SJCRH30 (cell line): ENCODE data around the gene C1orf122. TPM values are rescaled to one million over a fixed set of nuclear protein-coding genes. Genes with fewer than 3 reads are reported as not detected.

Experiments
- DNase-seq, 2 experiments: peaks; one replicate each; pipeline ENCODE4 v3.0.0-alpha.2; 2015 to 2020
- H3K27ac ChIP-seq: fragments of 250-450 bp; sonication (Bioruptor Pico); 2 replicates; pipeline ENCODE4 v1.5.1; 2020; ENCODE audit warnings: mild to moderate bottlenecking, moderate library complexity
- H3K27me3 ChIP-seq: fragments of 250-450 bp; sonication (Bioruptor Pico); 2 replicates; pipeline ENCODE4 v1.5.1; 2020; ENCODE audit warnings: mild to moderate bottlenecking, moderate library complexity
- H3K36me3 ChIP-seq: fragments of 250-450 bp; sonication (Bioruptor Pico); 2 replicates; pipeline ENCODE4 v1.5.1; 2020; ENCODE audit warnings: mild to moderate bottlenecking, moderate library complexity
- H3K4me1 ChIP-seq: fragments of 250-450 bp; sonication (Bioruptor Pico); 2 replicates; pipeline ENCODE4 v1.5.1; 2020; ENCODE audit warnings: mild to moderate bottlenecking, moderate library complexity
- H3K4me3 ChIP-seq: fragments of 250-450 bp; sonication (Bioruptor Pico); 2 replicates; pipeline ENCODE4 v1.5.1; 2020; ENCODE audit warnings: mild to moderate bottlenecking, moderate library complexity
- H3K9me3 ChIP-seq: fragments of 250-450 bp; sonication (Bioruptor Pico); replicated peaks from 2 replicates; pipeline ENCODE4 v1.5.1; 2020; ENCODE audit warnings: mild to moderate bottlenecking, moderate library complexity
- total RNA-seq: library from RNA; depleted of rRNA; stranded (reverse); fragments of >200 nt; shearing (Covaris generic); gene quantifications from 2 replicates; pipeline ENCODE4 v1.2.3, GENCODE V29; 2014; rRNA removed

Gene C1orf122
- total RNA-seq, 1 experiment from 2014 or later = 31.7 TPM

- Histone ChIP-seq H3K9me3 (no peaks in the 10 kb centered on the region), H3K4me3 (no peak overlapping the region), H3K27ac (no peak overlapping the region), H3K36me3 (peaks cover 8% of the 10 kb centered on the region; the same call in 1 of the 2 replicates), H3K4me1 (no peaks in the 10 kb centered on the region), H3K27me3 (no peaks in the 10 kb centered on the region)
- no peak for DNase-seq
Measured at GRCh38 chr1:37846647-37847339, 39.2 kb downstream of the C1orf122 start.

GRCh38 chr1:37849480-37849879 lies 41.9 kb downstream of the C1orf122 start:
- no peak for DNase-seq
- H3K27me3 ChIP-seq = no peaks in the 10 kb centered on the region
- H3K4me3 ChIP-seq = no peak overlapping the region
- H3K9me3 ChIP-seq = no peaks in the 10 kb centered on the region
- H3K4me1 ChIP-seq = no peaks in the 10 kb centered on the region
- no peak overlapping the region for H3K27ac ChIP-seq
- peaks cover 11% of the 10 kb centered on the region for H3K36me3 ChIP-seq

- H3K9me3 ChIP-seq = no peaks in the 10 kb centered on the region
- no peak for DNase-seq
- H3K4me3 ChIP-seq = no peak overlapping the region
- peaks cover 14% of the 10 kb centered on the region for H3K36me3 ChIP-seq
- no peaks in the 10 kb centered on the region for H3K4me1 ChIP-seq
- no peak overlapping the region for H3K27ac ChIP-seq
- no peaks in the 10 kb centered on the region for H3K27me3 ChIP-seq
Measured at GRCh38 chr1:37850352-37850955, 42.9 kb downstream of the C1orf122 start.

GRCh38 chr1:37851262-37851661 lies 43.7 kb downstream of the C1orf122 start:
- no peaks in the 10 kb centered on the region for H3K4me1 ChIP-seq
- H3K27ac ChIP-seq = no peak overlapping the region
- DNase-seq = no peak
- H3K9me3 ChIP-seq = no peaks in the 10 kb centered on the region
- H3K36me3 ChIP-seq = peaks cover 12% of the 10 kb centered on the region
- no peaks in the 10 kb centered on the region for H3K27me3 ChIP-seq
- no peak overlapping the region for H3K4me3 ChIP-seq

- Histone ChIP-seq H3K4me1 (no peaks in the 10 kb centered on the region), H3K4me3 (no peak overlapping the region), H3K27ac (no peak overlapping the region), H3K36me3 (peaks cover 15% of the 10 kb centered on the region), H3K27me3 (no peaks in the 10 kb centered on the region), H3K9me3 (no peaks in the 10 kb centered on the region)
- DNase-seq = no peak
Measured at GRCh38 chr1:37851782-37852210, 44.2 kb downstream of the C1orf122 start.

- H3K27me3 ChIP-seq = no peaks in the 10 kb centered on the region
- no peaks in the 10 kb centered on the region for H3K4me1 ChIP-seq
- no peak overlapping the region for H3K27ac ChIP-seq
- H3K36me3 ChIP-seq = peaks cover 17% of the 10 kb centered on the region
- H3K9me3 ChIP-seq = no peaks in the 10 kb centered on the region
- DNase-seq = no peak
- H3K4me3 ChIP-seq = no peak overlapping the region
Measured at GRCh38 chr1:37853157-37853556, 45.6 kb downstream of the C1orf122 start.

- Histone ChIP-seq H3K4me3 (no peak overlapping the region), H3K4me1 (no peaks in the 10 kb centered on the region; the same call in 1 of the 2 replicates), H3K9me3 (no peaks in the 10 kb centered on the region), H3K27ac (no peak overlapping the region), H3K27me3 (no peaks in the 10 kb centered on the region), H3K36me3 (peaks cover 17% of the 10 kb centered on the region)
- no peak for DNase-seq
Measured at GRCh38 chr1:37854406-37854805, 46.8 kb downstream of the C1orf122 start.

Other genes with a start within 250 kb of the C1orf122 start
- 115 and 119 TPM in 2 replicates for gene GNL2, start 211.9 kb upstream of the C1orf122 start, total RNA-seq
- not detected in 2 replicates for gene RSPO1, start 172.9 kb upstream of the C1orf122 start, total RNA-seq
- 55.0 and 58.5 TPM in 2 replicates for gene CDCA8, start 115.3 kb upstream of the C1orf122 start, total RNA-seq
- not detected in 2 replicates for gene EPHA10, start 42.7 kb upstream of the C1orf122 start, total RNA-seq
- 32.3 and 36.5 TPM in 2 replicates for gene MANEAL, start 13.9 kb upstream of the C1orf122 start, total RNA-seq
- 43.5 and 45.1 TPM in 2 replicates for gene YRDC, start 418 bp downstream of the C1orf122 start, total RNA-seq
- gene MTF1, start 51.8 kb downstream of the C1orf122 start, total RNA-seq = 4.0 and 4.4 TPM in 2 replicates
- 16.9 and 21.1 TPM in 2 replicates for gene INPP5B, start 139.3 kb downstream of the C1orf122 start, total RNA-seq
- gene SF3A3, start 182.2 kb downstream of the C1orf122 start, total RNA-seq = 187 and 190 TPM in 2 replicates
- gene FHL3, start 197.7 kb downstream of the C1orf122 start, total RNA-seq = 17.6 and 20.6 TPM in 2 replicates
- gene UTP11, start 204.9 kb downstream of the C1orf122 start, total RNA-seq = 125 and 128 TPM in 2 replicates
- 1.6 and 1.7 TPM in 2 replicates for gene POU3F1, start 239.0 kb downstream of the C1orf122 start, total RNA-seq